SK-N-SH (cell line): ENCODE measurements around the gene ENSA. TPM values are rescaled to one million over a fixed set of nuclear protein-coding genes. Genes with fewer than 3 reads are reported as not detected.

Experiments used
- CTCF ChIA-PET: fragments of 300-600, 350-600 bp; formaldehyde crosslinking; extraction: SDS; loops from one replicate; lab custom pipeline; 2021; lab: Yijun Ruan, JAX
- POLR2A ChIA-PET: fragments of 350-600 bp; sonication (Branson Sonifier 250); formaldehyde crosslinking; extraction: SDS; loops from one replicate; lab custom pipeline; 2020; ENCODE audit warnings: antibody characterized with exemption, inconsistent platforms; lab: Yijun Ruan, JAX
- DNase-seq: peaks from one replicate; pipeline ENCODE4 v3.0.0; 2012
- H2AFZ ChIP-seq: fragments of 200-600 bp; sonication (generic); 2 replicates; pipeline ENCODE4 v1.8.1; 2016; ENCODE audit warnings: antibody characterized with exemption, mild to moderate bottlenecking, low read depth
- H3F3A ChIP-seq: fragments of 200-600 bp; sonication (generic); replicated peaks from 2 replicates; pipeline ENCODE3; 2016; ENCODE audit warnings: antibody characterized with exemption, mild to moderate bottlenecking; ENCODE audit not compliant: insufficient read depth
- H3K27ac ChIP-seq, 2 experiments: fragments of 200-500 bp in 1 of 2; fragments of 200-600 bp in 1 of 2; sonication (Bioruptor generic) in 1 of 2; sonication (generic), shearing (Covaris generic) in 1 of 2; 2 replicates each; pipeline versions ENCODE4 v1.5.1 to v1.6.1; 2014 to 2016; ENCODE audit warnings: low read depth in 2 of 2, inconsistent platforms in 1 of 2, low read length in 1 of 2, mild to moderate bottlenecking in 1 of 2, mixed read lengths in 1 of 2
- H3K27me3 ChIP-seq: fragments of 200-600 bp; sonication (generic), shearing (Covaris generic); 2 replicates; pipeline ENCODE4 v1.6.1; 2016; ENCODE audit warnings: mixed run types; ENCODE audit not compliant: insufficient read depth
- H3K36me3 ChIP-seq, 2 experiments: fragments of 200-500 bp in 1 of 2; fragments of 200-600 bp in 1 of 2; sonication (Bioruptor generic) in 1 of 2; sonication (generic) in 1 of 2; replicated peaks in 1 of 2; 2 replicates each; pipeline versions ENCODE3 to v1.5.1; 2014 to 2016; ENCODE audit warnings: low read length in 1 of 2, mild to moderate bottlenecking in 1 of 2; ENCODE audit not compliant: insufficient read depth in 2 of 2, control insufficient read depth in 1 of 2
- H3K4me1 ChIP-seq, 2 experiments: fragments of 200-500 bp in 1 of 2; fragments of 200-600 bp in 1 of 2; sonication (Bioruptor generic) in 1 of 2; sonication (generic), shearing (Covaris generic) in 1 of 2; 2 replicates each; pipeline versions ENCODE4 v1.5.1 to v1.6.1; 2014 to 2016; ENCODE audit warnings: low read depth in 1 of 2, low read length in 1 of 2, mixed run types in 1 of 2; ENCODE audit not compliant: insufficient read depth in 2 of 2, control insufficient read depth in 1 of 2
- H3K4me2 ChIP-seq: fragments of 200-600 bp; sonication (generic), shearing (Covaris generic); 2 replicates; pipeline ENCODE4 v1.6.1; 2017; ENCODE audit warnings: mixed run types
- H3K4me3 ChIP-seq, 2 experiments: fragments of 200-500 bp in 1 of 2; fragments of 200-600 bp in 1 of 2; sonication (Bioruptor generic) in 1 of 2; sonication (generic), shearing (Covaris generic) in 1 of 2; 2 replicates each; pipeline versions ENCODE4 v1.5.1 to v1.8.1; 2014 to 2016; ENCODE audit warnings: low read depth in 2 of 2, inconsistent platforms in 1 of 2, low read length in 1 of 2, mild to moderate bottlenecking in 1 of 2, mixed read lengths in 1 of 2, moderate library complexity in 1 of 2
- H3K79me2 ChIP-seq: fragments of 200-600 bp; sonication (generic); 2 replicates; pipeline ENCODE4 v1.8.1; 2017; ENCODE audit warnings: mild to moderate bottlenecking; ENCODE audit not compliant: insufficient read depth
- H3K9ac ChIP-seq: fragments of 200-600 bp; sonication (generic); 2 replicates; pipeline ENCODE4 v1.6.1; 2017; ENCODE audit warnings: mixed run types
- H3K9me2 ChIP-seq: fragments of 200-600 bp; sonication (generic); 2 replicates; pipeline ENCODE4 v1.6.1; 2017; ENCODE audit warnings: mixed run types
- H3K9me3 ChIP-seq: fragments of 200-600 bp; sonication (generic); 2 replicates; pipeline ENCODE4 v1.6.1; 2017; ENCODE audit warnings: mixed run types, mild to moderate bottlenecking, moderate library complexity
- H4K20me1 ChIP-seq: fragments of 200-600 bp; sonication (generic); 2 replicates; pipeline ENCODE4 v1.6.1; 2017; ENCODE audit warnings: mild to moderate bottlenecking, mixed run types; ENCODE audit not compliant: insufficient read depth
- CHD2 ChIP-seq: fragments of 150-350 bp; IDR thresholded peaks from 2 replicates; pipeline ENCODE4 v1.6.1; 2018; ENCODE audit warnings: low read length; ENCODE audit not compliant: partially characterized antibody
- CTCF ChIP-seq: fragments of 200-600 bp; sonication (generic); IDR thresholded peaks from 2 replicates; pipeline ENCODE4 v1.6.1; 2017; ENCODE audit warnings: antibody characterized with exemption, mild to moderate bottlenecking, moderate library complexity
- EP300 ChIP-seq, 2 experiments: IDR thresholded peaks; 2 replicates each; pipeline versions ENCODE4 v1.4.0 to v1.6.1; 2012; ENCODE audit warnings: borderline replicate concordance in 1 of 2, low read depth in 1 of 2, low read length in 1 of 2
- GABPA ChIP-seq: IDR thresholded peaks from 2 replicates; pipeline ENCODE4 v1.4.0; 2012; ENCODE audit warnings: low read depth, mild to moderate bottlenecking
- IRF3 ChIP-seq: fragments of 150-350 bp; IDR thresholded peaks from 2 replicates; pipeline ENCODE4 v1.6.1; 2016; ENCODE audit warnings: mild to moderate bottlenecking, low read depth, low read length
- JUND ChIP-seq: IDR thresholded peaks from 2 replicates; pipeline ENCODE4 v1.4.0; 2012
- MAX ChIP-seq: IDR thresholded peaks from 2 replicates; pipeline ENCODE4 v1.4.0; 2012; ENCODE audit warnings: low read depth
- MXI1 ChIP-seq: IDR thresholded peaks from 2 replicates; pipeline ENCODE4 v1.6.1; 2012; ENCODE audit warnings: mild to moderate bottlenecking, low read depth, low read length, improper control_type of control experiment
- NRF1 ChIP-seq: IDR thresholded peaks from 2 replicates; pipeline ENCODE4 v1.6.1; 2012; ENCODE audit warnings: low read depth, mild to moderate bottlenecking, low read length
- PBX3 ChIP-seq: IDR thresholded peaks from 2 replicates; pipeline ENCODE4; 2012
- POLR2AphosphoS5 ChIP-seq: IDR thresholded peaks from 2 replicates; pipeline ENCODE4 v1.6.1; 2012; ENCODE audit warnings: low read depth, low read length
- RAD21 ChIP-seq: IDR thresholded peaks from 2 replicates; pipeline ENCODE4 v1.6.1; 2012; ENCODE audit warnings: mild to moderate bottlenecking, low read length
- RCOR1 ChIP-seq: fragments of 150-350 bp; IDR thresholded peaks from 2 replicates; pipeline ENCODE4 v1.6.1; 2017; ENCODE audit warnings: antibody characterized with exemption, low read length
- TAF1 ChIP-seq: IDR thresholded peaks from 2 replicates; pipeline ENCODE4 v1.6.1; 2012; ENCODE audit warnings: low read depth, mild to moderate bottlenecking, low read length, moderate library complexity, borderline replicate concordance
- TEAD4 ChIP-seq: IDR thresholded peaks from 2 replicates; pipeline ENCODE4 v1.4.0; 2012; ENCODE audit warnings: mild to moderate bottlenecking, borderline replicate concordance; ENCODE audit not compliant: insufficient read depth
- USF1 ChIP-seq: IDR thresholded peaks from 2 replicates; pipeline ENCODE4 v1.4.0; 2012; ENCODE audit warnings: low read depth, borderline replicate concordance
- YY1 ChIP-seq: IDR thresholded peaks from 2 replicates; pipeline ENCODE4 v1.4.0; 2012; ENCODE audit warnings: low read depth, mild to moderate bottlenecking
- WGBS: methylation state at CpG from one replicate; pipeline ENCODE4 v1.1.6; 2017; ENCODE audit warnings: low lambda C conversion rate; 5-methylcytosine and 5-hydroxymethylcytosine counted together
- polyA plus RNA-seq, 3 experiments: library from polyadenylated mRNA; depleted of rRNA; stranded (reverse); fragments of >200 nt; gene quantifications; 2 replicates each; pipeline ENCODE4 v1.2.3, GENCODE V29; 2012

The ENSA gene
- polyA plus RNA-seq, 1 of the 3 experiments (the other 2 are of a cell fraction) = 56.3 TPM

GRCh38 chr1:150610576-150610975 lies 18.8 kb downstream of the ENSA start:
- peaks cover 39% of the 10 kb centered on the region for H3F3A ChIP-seq
- POLR2A ChIA-PET = no interaction called here
- no peak overlapping the region for H2AFZ ChIP-seq
- H3K4me1 ChIP-seq = peaks cover 2 to 36% of the 10 kb centered on the region in 2 experiments; a peak in 3 of 4 replicates
- no peaks in the 10 kb centered on the region for H3K36me3 ChIP-seq
- H3K4me2 ChIP-seq = no peak overlapping the region
- no peaks in the 10 kb centered on the region for H3K9me2 ChIP-seq
- TF ChIP-seq RCOR1 = no peak
- TF ChIP-seq GABPA = no peak
- no peak for TF ChIP-seq NRF1
- no peak for TF ChIP-seq TEAD4
- TF ChIP-seq POLR2AphosphoS5 = no peak
- no peak for TF ChIP-seq EP300 (IDR thresholded peaks at IDR 0.05; ENCODE audit: borderline replicate concordance in 1 of 2, low read depth in 1 of 2, low read length in 1 of 2)
- no peak for TF ChIP-seq CTCF
- TF ChIP-seq PBX3 = no peak
- TF ChIP-seq JUND = no peak
- no peak for TF ChIP-seq RAD21
- no peak for TF ChIP-seq IRF3
- peak overlapping the region in 1 of 2 experiments; percentile 97; a peak in 2 of 4 replicates for H3K27ac ChIP-seq
- no peaks in the 10 kb centered on the region for H3K9me3 ChIP-seq
- CTCF ChIA-PET = interaction anchor here (4.3 kb wide), 1 partner anchor 50 kb away, joined by 20 read pairs; no protein-coding TSS in a partner anchor
- H3K4me3 ChIP-seq = no peak overlapping the region
- no peaks in the 10 kb centered on the region for H4K20me1 ChIP-seq
- WGBS = 92% methylated on average over 4 of the region's 4 CpGs
- H3K9ac ChIP-seq = no peak overlapping the region; the same call in 1 of the 2 replicates
- DNase-seq = no peak
- no peaks in the 10 kb centered on the region for H3K27me3 ChIP-seq
- H3K79me2 ChIP-seq = peaks cover 23% of the 10 kb centered on the region

- Histone ChIP-seq H3K36me3 (no peaks in the 10 kb centered on the region), H3K9me3 (no peaks in the 10 kb centered on the region), H3K4me3 (no peak overlapping the region), H3K27ac (peak overlapping the region in 1 of 2 experiments; percentile 97; a peak in 1 of 4 replicates), H2AFZ (no peak overlapping the region), H3K79me2 (peaks cover 27% of the 10 kb centered on the region), H3F3A (peaks cover 42% of the 10 kb centered on the region), H3K4me1 (peaks cover 3 to 43% of the 10 kb centered on the region in 2 experiments; a peak in 3 of 4 replicates), H4K20me1 (no peaks in the 10 kb centered on the region), H3K9ac (no peak overlapping the region), H3K27me3 (no peaks in the 10 kb centered on the region), H3K4me2 (no peak overlapping the region), H3K9me2 (no peaks in the 10 kb centered on the region)
- POLR2A ChIA-PET = no interaction called here
- no peak for DNase-seq
- WGBS = 86% methylated on average over 2 of the region's 2 CpGs
- CTCF ChIA-PET = interaction anchor here (0.7 to 4.3 kb wide), 4 partner anchors 10 to 203 kb away, joined by 3 to 20 read pairs (median 4); no protein-coding TSS in a partner anchor
- no peak for TF ChIP-seq USF1
- TF ChIP-seq CTCF = no peak
- TF ChIP-seq PBX3 = no peak
- TF ChIP-seq IRF3 = no peak
- no peak for TF ChIP-seq CHD2
- TF ChIP-seq YY1 = no peak
- no peak for TF ChIP-seq TAF1
- TF ChIP-seq MXI1 = no peak
- TF ChIP-seq RAD21 = no peak
- no peak for TF ChIP-seq MAX
These were observed 19.7 kb downstream of the ENSA start for GRCh38 chr1:150609732-150610131.
